Lower leg skin (tissue), 4 donors: Measurements from ENCODE around the gene KBTBD13. TPM values are rescaled to one million over a fixed set of nuclear protein-coding genes. Genes with fewer than 3 reads are reported as not detected.
A peak's percentile ranks its signal among the peaks of the same experiment; 100 is the strongest.

Source experiments
- DNase-seq, 2 donors: peaks; one replicate each; pipeline ENCODE4 v3.0.0-alpha.2; 2019; ENCODE audit warnings: low spot score in 2 of 2
- H3K4me3 ChIP-seq: fragments of 200-600 bp; sonication (generic); 2 replicates; pipeline ENCODE4 v1.5.1; 2017; ENCODE audit warnings: mild to moderate bottlenecking, low read depth; ENCODE audit not compliant: poor library complexity, severe bottlenecking
- POLR2A ChIP-seq, 2 donors: fragments of 450-650 bp; IDR thresholded peaks; one replicate each; pipeline ENCODE4 v1.6.1; 2016 to 2017; ENCODE audit warnings: antibody characterized with exemption in 2 of 2, mild to moderate bottlenecking in 1 of 2, moderate library complexity in 1 of 2
- WGBS, 2 donors: methylation state at CpG; one replicate each; pipeline ENCODE4 v1.1.5; 2018; 5-methylcytosine and 5-hydroxymethylcytosine counted together
- intact Hi-C: fragments of 100-400 bp; cut with DNase I; formaldehyde crosslinking; loops from one replicate; pipeline ENCODE4 v1.15.0; 2023; ENCODE audit warnings: low total_unique reads
- total RNA-seq, 4 donors: library from RNA; depleted of rRNA; stranded (reverse); fragments of >200 nt; gene quantifications; one replicate each; pipeline ENCODE4 v1.1.0, GENCODE V29; 2016
- TF ChIP-seq, protein P1 (sequence below), 3 donors: fragments of 450-650 bp; IDR thresholded peaks; one replicate each; pipeline ENCODE4 v1.5.1; 2016; ENCODE audit warnings: antibody characterized with exemption in 3 of 3, mild to moderate bottlenecking in 3 of 3, moderate library complexity in 2 of 3

The KBTBD13 gene
- total RNA-seq, 4 donors from 2014 or later, result not detected

DNA sequence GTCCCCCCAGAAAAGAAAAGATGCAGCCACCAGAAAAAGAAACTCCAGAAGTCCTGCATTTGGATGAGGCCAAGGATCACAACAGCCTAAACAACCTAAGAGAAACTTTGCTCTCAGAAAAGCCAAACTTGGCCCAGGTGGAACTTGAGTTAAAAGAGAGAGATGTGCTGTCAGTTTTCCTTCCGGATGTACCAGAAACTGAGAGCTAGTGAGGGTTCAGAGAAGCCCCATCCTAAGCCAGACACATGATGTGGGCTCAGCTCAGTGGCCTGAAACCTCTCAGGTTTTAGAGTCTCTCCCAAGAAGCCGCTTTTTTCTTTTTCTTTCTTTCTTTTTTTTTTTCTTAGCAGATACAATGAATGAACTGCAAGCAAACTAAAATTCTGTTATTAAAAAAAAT lies 23.6 kb upstream of the KBTBD13 start:
- no peak overlapping the region for H3K4me3 ChIP-seq
- TF ChIP-seq, protein P1, sequence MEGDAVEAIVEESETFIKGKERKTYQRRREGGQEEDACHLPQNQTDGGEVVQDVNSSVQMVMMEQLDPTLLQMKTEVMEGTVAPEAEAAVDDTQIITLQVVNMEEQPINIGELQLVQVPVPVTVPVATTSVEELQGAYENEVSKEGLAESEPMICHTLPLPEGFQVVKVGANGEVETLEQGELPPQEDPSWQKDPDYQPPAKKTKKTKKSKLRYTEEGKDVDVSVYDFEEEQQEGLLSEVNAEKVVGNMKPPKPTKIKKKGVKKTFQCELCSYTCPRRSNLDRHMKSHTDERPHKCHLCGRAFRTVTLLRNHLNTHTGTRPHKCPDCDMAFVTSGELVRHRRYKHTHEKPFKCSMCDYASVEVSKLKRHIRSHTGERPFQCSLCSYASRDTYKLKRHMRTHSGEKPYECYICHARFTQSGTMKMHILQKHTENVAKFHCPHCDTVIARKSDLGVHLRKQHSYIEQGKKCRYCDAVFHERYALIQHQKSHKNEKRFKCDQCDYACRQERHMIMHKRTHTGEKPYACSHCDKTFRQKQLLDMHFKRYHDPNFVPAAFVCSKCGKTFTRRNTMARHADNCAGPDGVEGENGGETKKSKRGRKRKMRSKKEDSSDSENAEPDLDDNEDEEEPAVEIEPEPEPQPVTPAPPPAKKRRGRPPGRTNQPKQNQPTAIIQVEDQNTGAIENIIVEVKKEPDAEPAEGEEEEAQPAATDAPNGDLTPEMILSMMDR (IDR thresholded peaks at IDR 0.05), result no peak
- no peak for TF ChIP-seq POLR2A (IDR thresholded peaks at IDR 0.05)
- intact Hi-C loops, result loop anchor here (5.0 kb wide), 1 partner anchor 49 kb away; no protein-coding TSS in a partner anchor
- DNase-seq, result peak in 1 of 2 donors; percentile 21
- WGBS, 2 donors, result 85% methylated on average over 2 of the region's 2 CpGs

DNA sequence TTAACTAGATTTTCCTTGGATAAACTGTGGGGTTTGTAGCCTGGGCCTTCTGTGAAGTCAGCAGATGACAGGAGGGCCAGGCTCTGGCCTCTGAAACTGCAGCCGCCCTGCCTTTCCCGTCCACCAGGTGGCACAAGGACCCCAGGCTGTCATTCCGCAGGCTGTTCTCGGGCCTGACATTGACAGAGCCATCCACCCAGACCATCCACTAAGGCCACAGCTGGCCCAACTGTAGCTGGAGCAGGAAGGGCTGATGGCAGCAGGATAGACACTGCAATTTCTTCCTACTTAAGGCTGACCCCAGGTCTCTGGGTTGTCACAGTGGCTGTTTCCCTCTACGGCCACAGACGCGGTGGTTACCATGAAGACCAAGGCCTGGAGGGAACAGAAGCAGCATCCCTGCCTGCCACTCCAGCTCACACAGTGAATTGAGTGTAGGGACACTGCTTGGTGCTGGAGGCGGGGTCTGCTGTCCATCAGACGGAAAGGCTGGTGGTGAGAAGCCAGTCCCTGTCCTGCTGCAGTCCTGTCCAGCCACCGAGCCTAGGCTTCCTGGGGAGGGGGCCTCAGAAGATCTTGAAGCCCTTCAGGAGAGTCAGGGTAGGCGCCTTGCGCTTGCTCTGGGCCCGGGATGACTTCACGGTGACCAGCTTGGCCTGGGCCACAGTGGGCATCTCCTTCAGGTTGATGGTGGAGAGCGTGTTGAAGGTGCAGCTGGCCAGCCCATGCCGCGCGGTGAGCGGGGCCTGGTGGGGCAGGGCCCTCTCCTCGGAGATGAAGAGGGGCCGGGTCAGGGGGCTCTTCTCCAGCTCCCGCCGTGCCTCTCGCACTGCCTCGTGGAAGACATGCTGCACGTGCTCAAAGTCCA lies 22.0 kb upstream of the KBTBD13 start:
- no peak overlapping the region for H3K4me3 ChIP-seq
- intact Hi-C loops, result loop anchor here (5.0 kb wide), 1 partner anchor 48 kb away; no protein-coding TSS in a partner anchor
- no peak for TF ChIP-seq POLR2A (IDR thresholded peaks at IDR 0.05)
- TF ChIP-seq, protein P1 (IDR thresholded peaks at IDR 0.05), result peak in 1 of 3 donors; percentile 51
- WGBS, 2 donors, result 69 to 88% methylated on average over 21 to 24 of the region's 26 CpGs
- DNase-seq, result peak; percentile 62 to 92

DNA sequence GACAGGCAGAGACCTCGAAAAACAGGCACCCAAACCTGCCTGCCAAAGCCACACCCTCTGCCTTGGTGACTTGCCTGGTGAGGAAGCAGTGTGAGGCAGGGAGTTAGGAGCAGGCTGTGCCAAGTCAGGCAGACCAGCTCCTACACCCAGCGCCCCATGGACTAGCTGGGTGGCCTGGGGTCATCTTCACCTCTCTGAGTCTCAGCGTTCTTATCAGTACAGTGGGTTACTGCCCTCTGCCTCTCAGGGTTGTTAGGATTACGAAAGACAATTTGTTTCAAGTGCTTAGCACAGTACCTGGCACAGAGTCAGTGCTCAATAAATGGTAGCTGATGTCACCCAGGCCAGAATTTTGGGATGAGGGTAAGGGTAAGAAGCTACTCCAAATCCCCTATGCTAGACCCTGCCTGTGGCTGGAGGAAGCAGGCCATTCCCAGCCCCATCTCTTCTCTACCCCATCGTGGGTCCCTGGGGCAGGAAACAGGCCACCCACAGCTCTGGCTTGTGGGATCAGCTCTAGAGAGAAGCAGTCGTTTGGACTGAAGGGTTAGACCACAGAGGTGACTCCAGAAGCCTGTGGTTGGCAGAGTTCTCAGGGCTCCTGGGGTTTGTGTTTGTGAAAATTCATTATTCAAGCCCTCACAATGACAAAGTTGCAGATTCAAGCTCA lies 21.2 kb upstream of the KBTBD13 start:
- DNase-seq, result peak in 1 of 2 donors; percentile 83
- TF ChIP-seq, protein P1 (IDR thresholded peaks at IDR 0.05), result no peak
- TF ChIP-seq POLR2A (IDR thresholded peaks at IDR 0.05), result no peak
- H3K4me3 ChIP-seq, result no peak overlapping the region
- 39 to 52% methylated on average over 5 to 6 of the region's 6 CpGs for WGBS, 2 donors
- intact Hi-C loops, result no loop called here

DNA sequence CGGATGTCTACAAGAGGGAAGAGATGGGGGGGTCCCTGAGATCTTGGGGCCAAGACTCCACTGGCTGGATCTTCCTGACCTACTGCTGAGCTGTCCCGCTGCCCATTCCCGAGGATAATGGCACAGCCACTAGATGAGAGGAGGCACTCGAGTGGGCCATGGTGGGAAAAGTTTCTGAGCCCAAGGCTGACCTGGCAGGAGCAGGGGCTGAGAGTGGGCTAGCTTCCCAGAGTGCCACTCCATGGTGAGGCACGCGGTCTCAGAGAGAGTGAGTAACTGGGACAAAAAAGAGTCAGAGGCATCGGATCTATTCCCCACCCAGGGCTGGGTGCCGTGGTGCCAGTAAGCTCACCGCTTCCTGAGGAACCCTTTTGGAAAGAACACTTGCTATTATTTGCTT lies 20.4 kb upstream of the KBTBD13 start:
- intact Hi-C loops, result no loop called here
- WGBS, 2 donors, result 83 to 87% methylated on average over 9 of the region's 9 CpGs
- H3K4me3 ChIP-seq, result no peak overlapping the region

DNA sequence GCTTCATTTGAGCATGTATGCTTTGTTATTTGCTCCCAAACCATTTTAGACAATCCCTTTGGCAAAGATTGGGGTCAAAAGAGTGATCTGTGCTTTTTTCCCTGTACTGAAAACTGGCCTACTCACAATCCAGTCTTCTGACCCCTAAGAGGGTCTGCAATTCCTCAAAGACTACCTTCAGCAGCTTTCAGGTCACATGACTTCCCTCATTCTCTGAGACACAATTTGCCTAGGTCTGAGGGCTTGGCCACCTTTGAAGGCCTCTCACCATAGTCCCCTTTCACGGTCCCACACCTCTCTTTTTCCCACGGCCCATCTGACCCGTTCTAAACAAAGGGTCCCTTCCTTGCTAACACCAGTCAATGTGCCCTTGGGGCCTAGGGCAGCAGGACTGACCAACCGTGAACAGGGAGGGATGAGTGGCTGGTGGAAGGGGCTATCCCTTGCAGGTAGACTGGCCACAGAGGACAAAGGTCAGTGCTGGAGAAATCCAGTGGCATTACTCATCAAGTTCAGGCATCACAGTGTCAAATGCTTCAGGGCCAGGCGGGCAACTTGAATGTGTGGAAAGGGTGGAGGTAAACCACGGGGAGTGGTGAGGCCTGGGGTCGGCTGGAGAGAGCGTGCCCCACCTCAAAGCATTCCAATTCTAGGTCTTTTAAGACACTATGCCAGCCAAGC lies 19.5 kb upstream of the KBTBD13 start:
- peak in 1 of 2 donors; percentile 65 for DNase-seq
- H3K4me3 ChIP-seq, result no peak overlapping the region
- intact Hi-C loops, result no loop called here
- TF ChIP-seq POLR2A (IDR thresholded peaks at IDR 0.05), result no peak
- TF ChIP-seq, protein P1 (IDR thresholded peaks at IDR 0.05), result no peak
- 69 to 77% methylated on average over 8 of the region's 8 CpGs for WGBS, 2 donors

More for the DNA sequence above, 20.4 kb upstream of the KBTBD13 start:
- DNase-seq, result peak in 1 of 2 donors; percentile 81
- TF ChIP-seq POLR2A (IDR thresholded peaks at IDR 0.05), result no peak
- TF ChIP-seq, protein P1 (IDR thresholded peaks at IDR 0.05), result no peak
